ENCODE data around the gene ATP23. TPM values are rescaled to one million over a fixed set of nuclear protein-coding genes. Genes with fewer than 3 reads are reported as not detected.

Gene ATP23
- total RNA-seq, 1 experiment from 2014 or later: 4.7 TPM

DNA sequence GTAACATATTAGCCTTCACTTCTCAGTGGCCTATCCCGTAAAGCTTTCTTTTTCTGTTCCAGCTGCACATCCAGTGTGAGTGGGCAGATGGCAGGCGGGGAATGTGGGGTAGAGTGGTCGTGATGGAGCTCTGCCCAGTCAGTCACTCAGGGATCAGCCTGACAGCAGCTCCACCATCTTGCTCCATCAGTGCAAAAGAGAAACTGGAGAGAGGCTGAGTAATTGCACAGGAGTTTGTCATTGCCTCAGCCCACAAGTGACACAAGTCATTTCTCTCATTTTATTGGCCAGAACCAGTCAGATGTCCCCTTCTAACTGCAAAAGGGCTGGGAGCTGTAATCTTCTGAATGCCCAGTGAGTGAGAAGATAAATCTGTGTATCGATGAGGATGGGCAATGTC is 66.5 kb downstream of the ATP23 start:
- TF ChIP-seq, protein P1, sequence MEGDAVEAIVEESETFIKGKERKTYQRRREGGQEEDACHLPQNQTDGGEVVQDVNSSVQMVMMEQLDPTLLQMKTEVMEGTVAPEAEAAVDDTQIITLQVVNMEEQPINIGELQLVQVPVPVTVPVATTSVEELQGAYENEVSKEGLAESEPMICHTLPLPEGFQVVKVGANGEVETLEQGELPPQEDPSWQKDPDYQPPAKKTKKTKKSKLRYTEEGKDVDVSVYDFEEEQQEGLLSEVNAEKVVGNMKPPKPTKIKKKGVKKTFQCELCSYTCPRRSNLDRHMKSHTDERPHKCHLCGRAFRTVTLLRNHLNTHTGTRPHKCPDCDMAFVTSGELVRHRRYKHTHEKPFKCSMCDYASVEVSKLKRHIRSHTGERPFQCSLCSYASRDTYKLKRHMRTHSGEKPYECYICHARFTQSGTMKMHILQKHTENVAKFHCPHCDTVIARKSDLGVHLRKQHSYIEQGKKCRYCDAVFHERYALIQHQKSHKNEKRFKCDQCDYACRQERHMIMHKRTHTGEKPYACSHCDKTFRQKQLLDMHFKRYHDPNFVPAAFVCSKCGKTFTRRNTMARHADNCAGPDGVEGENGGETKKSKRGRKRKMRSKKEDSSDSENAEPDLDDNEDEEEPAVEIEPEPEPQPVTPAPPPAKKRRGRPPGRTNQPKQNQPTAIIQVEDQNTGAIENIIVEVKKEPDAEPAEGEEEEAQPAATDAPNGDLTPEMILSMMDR (conservative IDR thresholded peaks at IDR 0.05): no peak
- H2BK12ac ChIP-seq (ENCODE audit: insufficient read length, low read depth, low read length): no peak overlapping the region
- no peaks in the 10 kb centered on the region for H3K79me2 ChIP-seq (ENCODE audit: insufficient read depth, low read length)
- no peak overlapping the region for H4K8ac ChIP-seq (replicated peaks; ENCODE audit: insufficient read length, low read depth, low read length)
- H2AFZ ChIP-seq (ENCODE audit: low read length): no peak overlapping the region
- DNase-seq: no peak
- no peaks in the 10 kb centered on the region for H3K23me2 ChIP-seq (ENCODE audit: insufficient read length, low read depth, low read length, poor library complexity, severe bottlenecking)
- H2BK20ac ChIP-seq (ENCODE audit: low read depth, low read length, poor library complexity, severe bottlenecking): no peak overlapping the region
- no peak overlapping the region for H3K56ac ChIP-seq (ENCODE audit: insufficient read length, low read depth, low read length)
- no peak overlapping the region for H3K27ac ChIP-seq (ENCODE audit: insufficient read length, low read depth, low read length)
- H3K79me1 ChIP-seq (ENCODE audit: insufficient read depth, low read depth, low read length, poor library complexity, severe bottlenecking): no peaks in the 10 kb centered on the region
- Mint-ChIP-seq H3K4me1 (no peaks in the 10 kb centered on the region), H3K27me3 (ENCODE audit: low read depth) (no peaks in the 10 kb centered on the region; the same call in 1 of the 2 replicates), H3K4me3 (no peak overlapping the region), H3K9me3 (no peaks in the 10 kb centered on the region), H3K36me3 (ENCODE audit: insufficient read depth in 1 of 3, low read depth in 3 of 3) (no peaks in the 10 kb centered on the region), H3K27ac (no peak overlapping the region)
- H3K23ac ChIP-seq (ENCODE audit: insufficient read length, low read depth, low read length): no peak overlapping the region
- H3K9me3 ChIP-seq (ENCODE audit: control insufficient read depth, low read depth, low read length): no peaks in the 10 kb centered on the region
- H3K27me3 ChIP-seq (ENCODE audit: insufficient read depth, low read length): no peaks in the 10 kb centered on the region; the same call in 1 of the 2 replicates
- H3K4ac ChIP-seq (ENCODE audit: low read depth, low read length): no peak overlapping the region
- no peaks in the 10 kb centered on the region for H4K20me1 ChIP-seq (ENCODE audit: control insufficient read depth, insufficient read depth, insufficient read length)
- no peak overlapping the region for H3K4me2 ChIP-seq (ENCODE audit: insufficient read depth, insufficient read length, low read length)
- H3K9ac ChIP-seq (ENCODE audit: extremely low read depth, insufficient read length, low read length): no peak overlapping the region
- H3K4me1 ChIP-seq (ENCODE audit: insufficient read depth, low read length): no peaks in the 10 kb centered on the region
- H2BK120ac ChIP-seq (ENCODE audit: low read depth, low read length, poor library complexity, severe bottlenecking): no peak overlapping the region
- no peak overlapping the region for H3T11ph ChIP-seq (ENCODE audit: low read length)
- H3K18ac ChIP-seq (ENCODE audit: insufficient read length, low read depth, low read length): no peak overlapping the region
- H2BK5ac ChIP-seq (ENCODE audit: insufficient read length, low read length): no peak overlapping the region
- no peak overlapping the region for H4K5ac ChIP-seq (ENCODE audit: insufficient read length, low read depth, low read length)
- H4K91ac ChIP-seq (ENCODE audit: insufficient read length, low read depth, low read length): no peak overlapping the region
- H3K14ac ChIP-seq (ENCODE audit: insufficient read depth, low read length): no peak overlapping the region
- H2AK5ac ChIP-seq (ENCODE audit: insufficient read length, low read length): no peak overlapping the region
- WGBS (ENCODE audit: extremely low coverage, insufficient read length, low lambda C conversion rate): no CpG with 5 or more reads among the region's 4 CpGs
- no peak overlapping the region for H2BK15ac ChIP-seq (ENCODE audit: low read depth, low read length)
